ENCODE measurements around the gene PLA2G2D. TPM values are rescaled to one million over a fixed set of nuclear protein-coding genes. Genes with fewer than 3 reads are reported as not detected.

The PLA2G2D gene
- total RNA-seq, 1 donor from 2014 or later: 0.16 TPM

GRCh38 chr1:20165522-20165951 lies 46.2 kb upstream of the PLA2G2D start:
- no peak overlapping the region for H3K4me3 Mint-ChIP-seq
- H3K4me1 Mint-ChIP-seq: no peaks in the 10 kb centered on the region
- no peak for ATAC-seq (ENCODE audit: low read depth)
- H3K27me3 Mint-ChIP-seq: peaks cover 10% of the 10 kb centered on the region
- ChIA-PET POLR2A (no interaction called here), CTCF (interaction anchor here (2.3 kb wide), 1 partner anchor 29 kb away, joined by 12 read pairs; no protein-coding TSS in a partner anchor)
- no peak overlapping the region for H3K27ac Mint-ChIP-seq
- DNase-seq: no peak
- H3K36me3 Mint-ChIP-seq (ENCODE audit: low read depth): peaks cover 12% of the 10 kb centered on the region
- no peak for TF ChIP-seq CTCF (IDR thresholded peaks at IDR 0.05)
- peaks cover 32% of the 10 kb centered on the region for H3K9me3 Mint-ChIP-seq
- intact Hi-C loops (cut with micrococcal nuclease): no loop called here

- ATAC-seq (ENCODE audit: low read depth): no peak
- DNase-seq: no peak
- Mint-ChIP-seq H3K36me3 (ENCODE audit: low read depth) (peaks cover 12% of the 10 kb centered on the region), H3K27me3 (peaks cover 10% of the 10 kb centered on the region), H3K9me3 (peaks cover 35% of the 10 kb centered on the region), H3K27ac (no peak overlapping the region), H3K4me1 (no peaks in the 10 kb centered on the region), H3K4me3 (no peak overlapping the region)
- CTCF ChIA-PET: interaction anchor here (2.3 kb wide), 1 partner anchor 30 kb away, joined by 12 read pairs; no protein-coding TSS in a partner anchor
- no peak for TF ChIP-seq CTCF (IDR thresholded peaks at IDR 0.05)
- intact Hi-C loops (cut with micrococcal nuclease): no loop called here
- POLR2A ChIA-PET: no interaction called here
These were observed 45.4 kb upstream of the PLA2G2D start for GRCh38 chr1:20164694-20165202.

- ATAC-seq (ENCODE audit: low read depth) (no peak), DNase-seq (no peak)
- H3K9me3 Mint-ChIP-seq: peaks cover 44% of the 10 kb centered on the region
- H3K27me3 Mint-ChIP-seq: peaks cover under 1% of the 10 kb centered on the region
- CTCF ChIA-PET: no interaction called here
- TF ChIP-seq CTCF (IDR thresholded peaks at IDR 0.05): no peak
- H3K27ac Mint-ChIP-seq: no peak overlapping the region
- no peak overlapping the region for H3K4me3 Mint-ChIP-seq
- H3K4me1 Mint-ChIP-seq: no peaks in the 10 kb centered on the region
- POLR2A ChIA-PET: no interaction called here
- intact Hi-C loops (cut with micrococcal nuclease): no loop called here
- H3K36me3 Mint-ChIP-seq (ENCODE audit: low read depth): peaks cover 14% of the 10 kb centered on the region
These were observed 40.7 kb upstream of the PLA2G2D start for GRCh38 chr1:20160034-20160433.

GRCh38 chr1:20158358-20159070 lies 39.2 kb upstream of the PLA2G2D start:
- no peak overlapping the region for H3K27ac Mint-ChIP-seq
- no peak for TF ChIP-seq CTCF (IDR thresholded peaks at IDR 0.05)
- no peak overlapping the region for H3K4me3 Mint-ChIP-seq
- ATAC-seq (ENCODE audit: low read depth) (no peak), DNase-seq (no peak)
- H3K36me3 Mint-ChIP-seq (ENCODE audit: low read depth): peaks cover 13% of the 10 kb centered on the region
- peaks cover 6% of the 10 kb centered on the region for H3K4me1 Mint-ChIP-seq
- peaks cover 38% of the 10 kb centered on the region for H3K9me3 Mint-ChIP-seq
- CTCF ChIA-PET: no interaction called here
- POLR2A ChIA-PET: no interaction called here
- intact Hi-C loops (cut with micrococcal nuclease): no loop called here
- no peaks in the 10 kb centered on the region for H3K27me3 Mint-ChIP-seq

- peaks cover under 1% of the 10 kb centered on the region for H3K36me3 Mint-ChIP-seq (ENCODE audit: low read depth)
- peaks cover 9% of the 10 kb centered on the region for H3K4me1 Mint-ChIP-seq
- no peak overlapping the region for H3K4me3 Mint-ChIP-seq
- no peak overlapping the region for H3K27ac Mint-ChIP-seq
- H3K27me3 Mint-ChIP-seq: no peaks in the 10 kb centered on the region
- CTCF ChIA-PET: interaction anchor here (1.4 to 6.8 kb wide), 3 partner anchors 34 to 236 kb away, joined by 3 to 91 read pairs (median 33); no protein-coding TSS in a partner anchor
- TF ChIP-seq CTCF (IDR thresholded peaks at IDR 0.05): no peak
- peaks cover 11% of the 10 kb centered on the region for H3K9me3 Mint-ChIP-seq
- ATAC-seq (ENCODE audit: low read depth) (no peak), DNase-seq (no peak)
- POLR2A ChIA-PET: no interaction called here
- intact Hi-C loops (cut with micrococcal nuclease): no loop called here
These were observed 35.0 kb upstream of the PLA2G2D start for GRCh38 chr1:20154301-20154831.
